T-helper 2 cell treated with Interferon-gamma antibody and Interleukin-4, amounts not matched to agents 5 μg/mL and 100 μg/mL, for 36 hours (primary cell): ENCODE results near the gene MDN1.
"Not testable (repeated sequence)": the region's sequence is repeated elsewhere in the genome, so short reads cannot be mapped to it uniquely, and the experiment has no call there.

ENCODE experiments used
- DNase-seq: peaks from one replicate; pipeline ENCODE4 v3.0.0; 2021; ENCODE audit warnings: low spot score
- H3K27ac Mint-ChIP-seq: one replicate; pipeline ENCODE4 v1.8.0; 2021; ENCODE audit warnings: mild to moderate bottlenecking, mixed read lengths
- H3K27me3 Mint-ChIP-seq: one replicate; pipeline ENCODE4 v1.8.0; 2021; ENCODE audit warnings: low read depth, mixed read lengths
- H3K36me3 Mint-ChIP-seq: one replicate; pipeline ENCODE4 v1.8.0; 2021; ENCODE audit warnings: low read depth, mixed read lengths
- H3K4me1 Mint-ChIP-seq: one replicate; pipeline ENCODE4 v1.8.0; 2021; ENCODE audit warnings: low read depth, mixed read lengths
- H3K4me3 Mint-ChIP-seq: one replicate; pipeline ENCODE4 v1.8.0; 2022; ENCODE audit warnings: mild to moderate bottlenecking, moderate library complexity, mixed read lengths
- H3K9me3 Mint-ChIP-seq: one replicate; pipeline ENCODE4 v1.8.0; 2021; ENCODE audit warnings: mixed read lengths

MDN1 gene

DNA sequence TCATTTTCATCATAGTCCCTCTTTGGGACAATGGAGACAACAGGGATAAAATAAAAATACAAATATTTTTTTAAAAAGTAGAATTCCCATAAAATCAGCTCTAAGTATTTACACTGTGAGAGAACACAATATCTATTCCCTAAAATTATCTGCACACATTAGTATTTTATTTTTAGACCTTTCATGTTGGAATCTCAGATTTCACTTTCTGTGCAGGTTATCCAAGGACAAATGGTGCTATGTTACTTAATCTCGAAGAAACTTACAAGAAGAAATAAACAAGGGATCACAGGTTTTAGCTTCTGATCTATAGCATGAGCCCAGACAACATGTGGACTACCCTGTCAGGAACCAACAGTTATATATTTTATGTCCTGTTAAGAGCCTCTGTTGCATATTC is 158.0 kb downstream of the MDN1 start:
- Mint-ChIP-seq H3K27me3 (no peaks in the 10 kb centered on the region), H3K4me1 (no peaks in the 10 kb centered on the region), H3K4me3 (no peak overlapping the region), H3K36me3 (peaks cover 59% of the 10 kb centered on the region), H3K9me3 (no peaks in the 10 kb centered on the region), H3K27ac (no peak overlapping the region)
- DNase-seq = no peak

DNA sequence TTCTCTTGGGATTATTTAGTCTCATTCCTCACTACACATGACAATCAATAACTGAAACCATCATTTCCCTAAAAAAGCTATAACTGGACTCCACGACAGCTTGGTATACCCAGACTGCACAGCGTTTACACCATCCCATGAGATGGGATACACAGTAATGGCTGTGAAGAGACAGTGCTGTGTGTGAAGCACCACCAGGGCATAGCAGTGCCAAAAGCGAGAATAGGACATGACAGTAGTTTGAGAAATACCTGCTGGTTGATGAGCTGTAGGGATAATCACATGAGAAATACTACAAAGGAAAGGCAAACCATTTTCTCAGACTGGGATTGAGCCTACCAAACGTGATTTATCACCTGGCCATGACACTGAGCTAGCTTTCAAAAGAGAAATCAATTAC is 158.6 kb downstream of the MDN1 start:
- H3K36me3 Mint-ChIP-seq = peaks cover 62% of the 10 kb centered on the region
- H3K27me3 Mint-ChIP-seq = no peaks in the 10 kb centered on the region
- H3K4me1 Mint-ChIP-seq = no peaks in the 10 kb centered on the region
- no peak for DNase-seq
- H3K27ac Mint-ChIP-seq = no peak overlapping the region
- no peak overlapping the region for H3K4me3 Mint-ChIP-seq
- H3K9me3 Mint-ChIP-seq = no peaks in the 10 kb centered on the region

DNA sequence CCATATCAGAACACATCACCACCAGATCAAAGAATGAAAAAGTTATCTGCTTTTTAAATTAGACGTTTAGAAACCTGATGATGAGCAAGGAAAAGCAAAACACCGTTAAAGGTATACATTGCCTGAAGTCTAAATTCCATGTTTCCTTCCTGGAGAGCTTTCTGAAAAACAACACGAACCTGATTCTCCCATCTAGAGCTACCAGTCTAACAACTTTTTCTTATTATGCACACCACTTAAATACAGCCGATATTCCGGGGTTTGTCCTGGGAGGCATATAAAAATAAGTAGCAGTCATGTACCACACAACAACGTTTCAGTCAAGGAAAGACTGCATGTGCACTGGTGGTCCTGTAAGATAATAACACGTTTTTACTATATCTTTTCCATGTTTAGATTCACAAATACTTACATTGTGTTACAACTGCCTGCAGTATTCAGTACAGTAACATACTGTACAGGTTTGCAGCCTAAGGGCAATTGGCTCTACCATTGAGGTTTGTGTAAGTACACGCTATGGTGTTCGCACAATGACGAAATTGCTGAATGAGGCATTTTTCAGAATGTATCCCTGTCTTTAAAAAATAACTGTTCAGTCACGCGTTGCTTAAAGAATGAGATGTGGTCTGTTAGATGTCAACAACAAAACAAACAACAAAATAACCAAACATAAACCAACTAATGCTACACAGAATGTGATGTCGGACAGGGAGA is 162.0 kb downstream of the MDN1 start:
- H3K4me1 Mint-ChIP-seq = no peaks in the 10 kb centered on the region
- H3K27ac Mint-ChIP-seq = no peak overlapping the region
- no peak overlapping the region for H3K4me3 Mint-ChIP-seq

DNA sequence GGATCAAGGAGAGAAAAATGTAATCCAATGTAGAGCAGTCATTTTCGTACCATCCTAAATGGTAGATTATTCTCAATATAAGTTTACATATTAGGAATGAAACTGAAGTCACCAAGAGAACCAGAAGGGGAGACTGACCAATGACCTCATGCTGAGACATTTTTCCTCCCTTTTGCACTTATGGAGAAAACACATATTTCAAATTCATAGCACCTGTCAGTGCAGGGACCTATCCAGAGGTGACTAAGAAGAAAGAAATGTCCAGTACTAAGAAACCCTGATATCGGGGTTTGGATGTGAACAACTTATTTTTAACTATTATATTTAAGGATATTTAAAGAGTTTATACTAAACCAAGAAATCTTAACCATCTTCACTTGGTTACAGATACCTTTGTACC is 164.5 kb downstream of the MDN1 start:
- H3K9me3 Mint-ChIP-seq = no peaks in the 10 kb centered on the region
- H3K4me1 Mint-ChIP-seq = peaks cover 2% of the 10 kb centered on the region
- H3K4me3 Mint-ChIP-seq = no peak overlapping the region
- no peak overlapping the region for H3K27ac Mint-ChIP-seq
- no peak for DNase-seq
- peaks cover 58% of the 10 kb centered on the region for H3K36me3 Mint-ChIP-seq
- H3K27me3 Mint-ChIP-seq = no peaks in the 10 kb centered on the region

More for the DNA sequence above, 162.0 kb downstream of the MDN1 start:
- H3K9me3 Mint-ChIP-seq = no peaks in the 10 kb centered on the region
- peaks cover 61% of the 10 kb centered on the region for H3K36me3 Mint-ChIP-seq
- DNase-seq = no peak
- H3K27me3 Mint-ChIP-seq = no peaks in the 10 kb centered on the region

DNA sequence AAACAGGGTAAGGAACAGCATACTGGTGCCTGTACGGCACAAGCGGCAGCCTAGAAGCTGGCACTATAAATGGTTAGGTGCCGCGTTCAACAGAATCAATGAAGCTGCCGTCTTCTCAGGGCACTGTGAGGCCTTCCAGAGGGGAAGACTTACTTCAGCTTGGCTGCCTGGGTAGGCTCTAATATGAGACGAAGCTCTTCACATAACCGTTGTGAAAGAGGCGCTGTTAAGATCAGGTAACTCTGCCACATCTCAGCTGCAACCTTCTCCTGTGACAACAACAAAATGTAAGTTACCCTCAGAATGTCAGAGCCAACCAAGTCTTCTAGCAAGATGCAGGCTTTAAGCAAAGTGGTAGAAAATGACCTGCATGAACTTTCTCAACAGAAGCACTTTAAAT is 169.0 kb downstream of the MDN1 start:
- Mint-ChIP-seq H3K4me3 (no peak overlapping the region), H3K36me3 (peaks cover 59% of the 10 kb centered on the region), H3K9me3 (no peaks in the 10 kb centered on the region), H3K27ac (no peak overlapping the region), H3K27me3 (no peaks in the 10 kb centered on the region), H3K4me1 (peaks cover 8% of the 10 kb centered on the region)
- DNase-seq = no peak

DNA sequence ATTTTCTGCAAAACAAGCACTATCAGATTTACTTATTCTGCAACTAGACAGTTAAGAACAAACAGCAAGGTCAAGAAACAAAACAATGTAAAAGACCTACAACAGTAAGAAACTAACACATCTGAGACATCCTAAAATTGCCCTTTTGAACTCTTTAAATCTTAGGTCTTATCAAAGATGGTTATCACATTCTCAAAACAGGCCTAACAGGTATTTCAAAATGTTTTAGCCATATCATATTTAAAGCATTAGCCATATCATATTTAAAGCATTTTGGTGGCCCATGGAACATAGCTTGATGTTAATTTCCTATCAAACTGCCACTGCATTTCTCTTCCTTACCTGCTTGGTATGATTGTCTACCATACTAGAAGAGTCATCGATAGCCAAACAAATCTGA is 169.9 kb downstream of the MDN1 start:
- no peaks in the 10 kb centered on the region for H3K9me3 Mint-ChIP-seq
- H3K36me3 Mint-ChIP-seq = peaks cover 61% of the 10 kb centered on the region
- H3K27me3 Mint-ChIP-seq = no peaks in the 10 kb centered on the region

DNA sequence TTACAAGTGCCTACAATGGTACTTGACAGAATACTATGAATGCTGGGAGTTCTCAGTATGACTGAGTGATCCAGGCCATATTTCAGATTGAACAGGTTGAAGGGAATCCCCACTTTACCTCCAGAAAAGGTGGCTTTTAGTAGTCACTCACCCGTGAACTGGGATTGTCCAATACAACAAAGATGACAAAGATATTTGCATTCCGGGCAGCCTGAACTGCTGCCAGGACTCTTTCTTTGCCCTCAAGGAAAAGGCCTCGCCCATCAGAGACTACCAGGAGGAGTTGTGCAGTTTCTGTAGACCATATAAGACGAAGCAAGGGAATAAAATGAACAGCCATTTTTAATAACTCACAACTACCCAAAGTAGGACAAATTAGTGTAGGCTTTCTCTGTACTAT is 174.7 kb downstream of the MDN1 start:
- Mint-ChIP-seq H3K4me1 (peaks cover 9% of the 10 kb centered on the region), H3K27me3 (no peaks in the 10 kb centered on the region), H3K9me3 (no peaks in the 10 kb centered on the region), H3K4me3 (no peak overlapping the region), H3K27ac (no peak overlapping the region), H3K36me3 (peaks cover 59% of the 10 kb centered on the region)
- no peak for DNase-seq

More for the DNA sequence above, 169.9 kb downstream of the MDN1 start:
- Mint-ChIP-seq H3K4me1 (peaks cover 12% of the 10 kb centered on the region), H3K27ac (no peak overlapping the region), H3K4me3 (no peak overlapping the region)
- no peak for DNase-seq

DNA sequence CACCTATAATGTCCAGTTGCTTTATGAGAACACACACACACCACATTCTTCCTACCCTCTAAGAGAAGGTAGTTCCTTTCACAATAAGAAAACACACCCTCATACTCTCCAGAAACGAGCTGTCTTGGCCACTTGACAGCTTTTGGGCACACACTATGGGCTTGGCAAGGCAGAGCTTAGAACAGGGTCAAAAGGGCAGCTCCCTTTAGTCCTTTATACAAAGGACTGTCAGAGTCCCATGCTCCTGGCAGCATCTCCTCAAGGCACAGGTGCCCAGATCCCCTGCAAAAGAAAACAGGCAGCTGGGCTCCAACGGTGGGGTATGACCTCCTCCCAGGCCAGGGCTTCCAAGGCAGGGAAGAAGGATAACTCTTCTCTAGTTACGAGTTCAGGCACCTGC is 176.2 kb downstream of the MDN1 start:
- H3K27me3 Mint-ChIP-seq = no peaks in the 10 kb centered on the region
- peaks cover 14% of the 10 kb centered on the region for H3K4me1 Mint-ChIP-seq
- no peak overlapping the region for H3K4me3 Mint-ChIP-seq
- DNase-seq = no peak
- H3K27ac Mint-ChIP-seq = no peak overlapping the region
- peaks cover 56% of the 10 kb centered on the region for H3K36me3 Mint-ChIP-seq
- H3K9me3 Mint-ChIP-seq = no peaks in the 10 kb centered on the region

DNA sequence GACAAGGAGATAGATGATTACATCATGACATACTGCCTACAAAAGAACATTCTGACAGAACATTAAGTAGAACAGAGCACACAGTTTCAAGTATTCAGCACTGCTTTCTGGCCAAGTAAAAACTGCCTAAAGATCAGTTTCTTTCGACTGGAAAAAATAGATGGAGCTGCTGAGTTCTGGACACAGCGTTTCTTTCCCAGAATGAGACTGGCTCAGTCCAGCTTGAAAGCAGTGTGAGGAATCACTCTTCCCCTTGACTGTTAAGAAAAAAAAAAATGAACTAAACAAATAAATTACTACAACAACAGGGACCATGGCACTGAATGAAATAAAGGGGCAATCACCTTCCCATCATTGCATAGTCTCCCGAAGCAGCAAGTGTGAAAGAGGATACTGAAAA is 176.6 kb downstream of the MDN1 start:
- H3K27me3 Mint-ChIP-seq = no peaks in the 10 kb centered on the region
- H3K4me1 Mint-ChIP-seq = peaks cover 14% of the 10 kb centered on the region
- H3K27ac Mint-ChIP-seq = no peak overlapping the region
- H3K4me3 Mint-ChIP-seq = no peak overlapping the region
- H3K36me3 Mint-ChIP-seq = peaks cover 54% of the 10 kb centered on the region
- DNase-seq = no peak
- no peaks in the 10 kb centered on the region for H3K9me3 Mint-ChIP-seq

DNA sequence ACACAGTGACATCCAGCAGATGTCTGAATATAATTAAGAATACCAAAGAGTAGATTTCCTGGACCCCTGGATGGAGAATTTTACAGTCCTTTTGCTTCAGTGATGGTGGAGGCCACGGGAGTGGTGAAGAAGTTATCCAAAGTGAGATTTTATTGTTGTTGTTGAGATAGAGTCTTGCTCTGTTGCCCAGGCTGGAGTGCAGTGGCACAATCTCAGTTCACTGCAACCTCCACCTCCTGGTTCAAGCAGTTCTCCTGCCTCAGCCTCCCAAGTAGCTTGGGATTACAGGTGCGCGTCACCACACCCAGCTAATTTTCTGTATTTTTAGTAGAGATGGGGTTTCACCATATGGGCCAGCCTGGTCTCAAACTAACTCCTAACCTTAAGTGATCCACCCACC is 178.0 kb downstream of the MDN1 start:
- not testable (repeated sequence) for DNase-seq, H3K4me3 Mint-ChIP-seq, H3K27me3 Mint-ChIP-seq, H3K27ac Mint-ChIP-seq, H3K9me3 Mint-ChIP-seq
- peaks cover 23% of the 10 kb centered on the region for H3K4me1 Mint-ChIP-seq
- H3K36me3 Mint-ChIP-seq = peaks cover 48% of the 10 kb centered on the region

DNA sequence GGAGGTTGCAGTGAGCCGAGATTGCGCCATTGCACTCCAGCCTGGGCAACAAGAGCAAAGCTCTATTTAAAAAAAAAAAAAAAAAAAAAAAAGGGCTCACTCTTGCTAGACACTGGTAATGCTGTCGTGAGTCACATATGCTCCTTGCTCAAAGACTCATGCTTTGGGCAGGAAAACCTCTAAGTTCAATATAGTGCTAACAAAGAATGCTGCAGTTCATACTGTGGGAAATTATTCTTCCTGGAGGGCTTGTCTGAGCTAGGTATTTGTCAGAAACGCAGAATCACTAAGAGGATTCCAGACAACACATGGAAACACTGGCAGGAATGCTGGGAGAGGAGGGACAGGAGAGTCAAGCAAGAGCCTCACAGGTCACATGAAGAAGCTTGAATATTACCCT is 178.8 kb downstream of the MDN1 start:
- Mint-ChIP-seq H3K9me3 (no peaks in the 10 kb centered on the region), H3K4me1 (peaks cover 25% of the 10 kb centered on the region), H3K27me3 (no peaks in the 10 kb centered on the region), H3K27ac (no peak overlapping the region), H3K36me3 (peaks cover 48% of the 10 kb centered on the region), H3K4me3 (no peak overlapping the region)
- DNase-seq = no peak

DNA sequence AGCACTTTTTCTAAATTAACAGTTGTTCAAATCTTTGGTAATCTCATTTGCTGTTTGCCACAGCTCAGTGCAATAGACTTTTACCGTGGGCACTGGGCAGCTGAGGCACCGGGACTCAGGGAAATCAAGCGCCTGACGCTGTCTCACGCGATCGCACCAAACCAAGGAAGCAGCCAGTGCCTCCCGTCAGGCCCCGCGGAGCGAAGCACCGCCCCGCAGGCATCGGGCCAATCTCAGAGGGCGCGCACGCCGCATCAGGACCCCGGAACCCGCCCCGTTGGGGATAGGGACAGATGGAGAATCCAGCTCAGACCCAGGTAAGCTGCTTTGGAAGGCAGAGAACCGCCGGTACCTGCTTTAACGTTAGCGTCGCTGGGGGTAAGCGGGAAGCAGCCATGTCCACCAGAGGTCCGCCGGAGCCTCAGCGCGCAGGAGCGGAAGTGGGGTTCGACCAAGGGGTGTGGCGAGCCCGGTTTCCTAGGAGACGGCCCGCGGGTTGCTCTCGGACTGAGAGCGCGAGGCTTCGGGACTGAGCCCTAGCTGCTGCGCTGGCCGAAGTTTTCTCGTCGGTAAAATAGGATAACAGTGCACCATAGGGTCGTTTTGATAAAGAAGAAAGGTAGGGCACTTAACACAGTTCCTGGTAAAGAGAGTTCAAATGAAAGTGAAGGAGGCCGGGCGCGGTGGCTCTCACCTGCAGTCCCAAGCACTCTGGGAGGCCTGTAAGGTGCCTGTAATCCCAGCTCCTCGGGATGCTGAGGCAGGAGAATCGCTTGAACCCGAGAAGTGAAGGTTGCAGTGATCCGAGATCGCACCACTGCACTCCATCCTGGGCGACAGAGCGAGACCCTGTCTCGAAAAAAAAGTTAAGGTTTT is 181.0 kb downstream of the MDN1 start, which contains the start of gene LYRM2:
Gene LYRM2 (minus strand): TSS at position 428 of the 876 bp plus-strand sequence. CDS start 31 bp downstream, at position 397.
- H3K4me3 Mint-ChIP-seq = peak within 1 kb of the TSS; percentile 92
- H3K27me3 Mint-ChIP-seq = no peaks in the 10 kb centered on the region
- DNase-seq = peak; percentile 90
- H3K36me3 Mint-ChIP-seq = peaks cover 43% of the 10 kb centered on the region
- H3K27ac Mint-ChIP-seq = peak within 1 kb of the TSS; percentile 97
- H3K9me3 Mint-ChIP-seq = no peaks in the 10 kb centered on the region
- peaks cover 21% of the 10 kb centered on the region for H3K4me1 Mint-ChIP-seq

DNA sequence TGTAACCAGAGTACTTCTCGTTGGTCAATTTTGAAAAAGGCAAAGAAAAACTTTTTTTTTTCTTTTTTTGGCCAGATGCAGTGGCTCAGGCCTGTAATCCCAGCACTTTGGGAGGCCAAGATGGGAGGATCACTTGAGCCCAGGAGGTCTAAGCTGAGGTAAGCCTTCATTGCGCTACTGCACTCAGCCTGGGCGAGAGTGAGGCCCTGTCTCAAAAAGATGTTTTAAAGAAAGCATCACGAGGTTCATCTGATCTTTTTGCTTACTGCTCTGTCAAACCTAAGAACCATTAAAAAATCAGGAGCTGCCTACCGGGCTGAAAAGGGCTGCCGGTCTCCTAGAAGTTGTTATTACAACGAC is 181.7 kb downstream of the MDN1 start:
- Mint-ChIP-seq H3K36me3 (peaks cover 42% of the 10 kb centered on the region), H3K4me1 (peaks cover 21% of the 10 kb centered on the region), H3K4me3 (peak overlapping the region; percentile 92), H3K27ac (peak overlapping the region; percentile 97), H3K9me3 (no peaks in the 10 kb centered on the region), H3K27me3 (no peaks in the 10 kb centered on the region)
- DNase-seq = no peak

DNA sequence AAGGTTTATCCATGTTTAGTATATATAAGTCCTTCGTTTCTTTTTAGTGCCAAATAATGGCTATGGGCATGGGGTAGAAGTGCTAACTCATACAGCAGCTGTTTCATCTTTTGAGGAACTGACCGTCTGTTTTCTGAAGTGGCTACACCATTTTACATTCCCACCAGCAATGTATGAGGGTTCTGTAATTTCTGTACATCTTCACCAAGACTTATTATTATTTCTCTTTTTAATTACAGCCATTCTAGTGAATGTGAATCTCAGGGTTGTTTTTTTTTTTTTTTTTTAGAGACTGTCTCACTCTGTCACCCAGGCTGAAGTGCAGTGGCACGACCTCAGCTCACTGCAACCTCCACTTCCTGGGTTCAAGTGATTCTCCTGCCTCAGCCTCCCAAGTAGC is 183.2 kb downstream of the MDN1 start:
- H3K27me3 Mint-ChIP-seq, H3K9me3 Mint-ChIP-seq, DNase-seq, H3K27ac Mint-ChIP-seq: not testable (repeated sequence)
- Mint-ChIP-seq H3K4me1 (peaks cover 21% of the 10 kb centered on the region), H3K4me3 (peak overlapping the region; percentile 19), H3K36me3 (peaks cover 38% of the 10 kb centered on the region)
